ENCODE measurements around the gene CSNK2B. TPM values are rescaled to one million over a fixed set of nuclear protein-coding genes. Genes with fewer than 3 reads are reported as not detected.
A peak's percentile ranks its signal among the peaks of the same experiment; 100 is the strongest.

CSNK2B gene
- total and polyA plus RNA-seq, 9 of the 15 experiments (the other 6 are each of a cell fraction or from before 2014, with no cell fraction given): 120 to 1,126 (median 529) TPM

DNA sequence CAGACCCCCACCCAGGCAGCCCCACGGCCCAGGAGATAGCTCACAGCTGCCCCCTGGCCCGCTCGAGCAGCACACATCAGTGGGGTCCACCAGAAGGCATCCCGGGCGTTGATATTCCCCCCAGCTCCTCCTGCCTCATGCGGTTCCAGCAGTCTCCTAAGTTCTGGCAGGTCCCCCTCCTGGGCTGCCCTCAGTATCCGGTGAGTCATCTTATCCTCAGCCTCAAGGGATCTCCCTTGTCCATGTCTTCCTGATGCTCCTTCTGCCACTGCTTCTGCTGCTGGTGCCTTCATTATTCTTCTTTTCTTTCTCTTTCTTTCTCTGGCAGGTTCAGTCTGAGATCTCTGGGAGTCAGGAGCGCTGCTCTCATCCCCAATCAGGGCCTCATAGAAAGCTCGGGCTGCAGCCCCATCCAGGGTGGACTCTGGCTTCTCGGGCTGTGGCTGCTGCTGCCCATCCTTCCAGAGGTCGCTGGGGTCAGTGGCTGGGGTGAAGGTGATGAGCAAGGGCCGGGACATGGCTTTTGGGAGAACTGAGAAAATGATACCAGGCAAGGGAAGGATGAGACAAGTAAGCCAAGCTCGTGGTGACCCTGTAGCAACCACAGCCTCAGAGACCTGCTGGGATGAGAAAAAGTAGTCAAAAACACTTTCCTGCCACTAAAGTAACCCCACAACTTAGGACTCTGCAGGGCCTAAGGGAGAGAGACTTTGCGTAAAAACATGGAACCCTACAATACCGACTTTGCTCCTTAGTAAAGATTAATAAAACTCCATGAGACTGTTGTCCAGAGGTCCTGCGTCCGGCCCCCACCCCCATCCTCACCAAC is 1.7 kb upstream of the CSNK2B start (continued):
- TF ChIP-seq, protein P1, sequence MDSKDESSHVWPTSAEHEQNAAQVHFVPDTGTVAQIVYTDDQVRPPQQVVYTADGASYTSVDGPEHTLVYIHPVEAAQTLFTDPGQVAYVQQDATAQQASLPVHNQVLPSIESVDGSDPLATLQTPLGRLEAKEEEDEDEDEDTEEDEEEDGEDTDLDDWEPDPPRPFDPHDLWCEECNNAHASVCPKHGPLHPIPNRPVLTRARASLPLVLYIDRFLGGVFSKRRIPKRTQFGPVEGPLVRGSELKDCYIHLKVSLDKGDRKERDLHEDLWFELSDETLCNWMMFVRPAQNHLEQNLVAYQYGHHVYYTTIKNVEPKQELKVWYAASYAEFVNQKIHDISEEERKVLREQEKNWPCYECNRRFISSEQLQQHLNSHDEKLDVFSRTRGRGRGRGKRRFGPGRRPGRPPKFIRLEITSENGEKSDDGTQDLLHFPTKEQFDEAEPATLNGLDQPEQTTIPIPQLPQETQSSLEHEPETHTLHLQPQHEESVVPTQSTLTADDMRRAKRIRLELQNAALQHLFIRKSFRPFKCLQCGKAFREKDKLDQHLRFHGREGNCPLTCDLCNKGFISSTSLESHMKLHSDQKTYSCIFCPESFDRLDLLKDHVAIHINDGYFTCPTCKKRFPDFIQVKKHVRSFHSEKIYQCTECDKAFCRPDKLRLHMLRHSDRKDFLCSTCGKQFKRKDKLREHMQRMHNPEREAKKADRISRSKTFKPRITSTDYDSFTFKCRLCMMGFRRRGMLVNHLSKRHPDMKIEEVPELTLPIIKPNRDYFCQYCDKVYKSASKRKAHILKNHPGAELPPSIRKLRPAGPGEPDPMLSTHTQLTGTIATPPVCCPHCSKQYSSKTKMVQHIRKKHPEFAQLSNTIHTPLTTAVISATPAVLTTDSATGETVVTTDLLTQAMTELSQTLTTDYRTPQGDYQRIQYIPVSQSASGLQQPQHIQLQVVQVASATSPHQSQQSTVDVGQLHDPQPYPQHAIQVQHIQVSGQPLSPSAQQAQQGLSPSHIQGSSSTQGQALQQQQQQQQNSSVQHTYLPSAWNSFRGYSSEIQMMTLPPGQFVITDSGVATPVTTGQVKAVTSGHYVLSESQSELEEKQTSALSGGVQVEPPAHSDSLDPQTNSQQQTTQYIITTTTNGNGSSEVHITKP (IDR thresholded peaks at IDR 0.05; ENCODE audit: partially characterized antibody): no peak
- no peak for TF ChIP-seq ZNF217 (CRISPR knock-in tag; IDR thresholded peaks at IDR 0.05)
- TF ChIP-seq, protein P2, sequence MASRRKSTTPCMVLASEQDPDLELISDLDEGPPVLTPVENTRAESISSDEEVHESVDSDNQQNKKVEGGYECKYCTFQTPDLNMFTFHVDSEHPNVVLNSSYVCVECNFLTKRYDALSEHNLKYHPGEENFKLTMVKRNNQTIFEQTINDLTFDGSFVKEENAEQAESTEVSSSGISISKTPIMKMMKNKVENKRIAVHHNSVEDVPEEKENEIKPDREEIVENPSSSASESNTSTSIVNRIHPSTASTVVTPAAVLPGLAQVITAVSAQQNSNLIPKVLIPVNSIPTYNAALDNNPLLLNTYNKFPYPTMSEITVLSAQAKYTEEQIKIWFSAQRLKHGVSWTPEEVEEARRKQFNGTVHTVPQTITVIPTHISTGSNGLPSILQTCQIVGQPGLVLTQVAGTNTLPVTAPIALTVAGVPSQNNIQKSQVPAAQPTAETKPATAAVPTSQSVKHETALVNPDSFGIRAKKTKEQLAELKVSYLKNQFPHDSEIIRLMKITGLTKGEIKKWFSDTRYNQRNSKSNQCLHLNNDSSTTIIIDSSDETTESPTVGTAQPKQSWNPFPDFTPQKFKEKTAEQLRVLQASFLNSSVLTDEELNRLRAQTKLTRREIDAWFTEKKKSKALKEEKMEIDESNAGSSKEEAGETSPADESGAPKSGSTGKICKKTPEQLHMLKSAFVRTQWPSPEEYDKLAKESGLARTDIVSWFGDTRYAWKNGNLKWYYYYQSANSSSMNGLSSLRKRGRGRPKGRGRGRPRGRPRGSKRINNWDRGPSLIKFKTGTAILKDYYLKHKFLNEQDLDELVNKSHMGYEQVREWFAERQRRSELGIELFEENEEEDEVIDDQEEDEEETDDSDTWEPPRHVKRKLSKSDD (conservative IDR thresholded peaks at IDR 0.05; ENCODE audit: low read length): no peak
- peak; percentile 74 for TF ChIP-seq SMARCA5 (IDR thresholded peaks at IDR 0.05)
- TF ChIP-seq NR4A1 (CRISPR knock-in tag; IDR thresholded peaks at IDR 0.05): no peak
- peak; percentile 15; the same call in 1 of the 2 replicates for TF ChIP-seq NR4A1 (tag; IDR thresholded peaks at IDR 0.05)
- TF ChIP-seq, protein P3, sequence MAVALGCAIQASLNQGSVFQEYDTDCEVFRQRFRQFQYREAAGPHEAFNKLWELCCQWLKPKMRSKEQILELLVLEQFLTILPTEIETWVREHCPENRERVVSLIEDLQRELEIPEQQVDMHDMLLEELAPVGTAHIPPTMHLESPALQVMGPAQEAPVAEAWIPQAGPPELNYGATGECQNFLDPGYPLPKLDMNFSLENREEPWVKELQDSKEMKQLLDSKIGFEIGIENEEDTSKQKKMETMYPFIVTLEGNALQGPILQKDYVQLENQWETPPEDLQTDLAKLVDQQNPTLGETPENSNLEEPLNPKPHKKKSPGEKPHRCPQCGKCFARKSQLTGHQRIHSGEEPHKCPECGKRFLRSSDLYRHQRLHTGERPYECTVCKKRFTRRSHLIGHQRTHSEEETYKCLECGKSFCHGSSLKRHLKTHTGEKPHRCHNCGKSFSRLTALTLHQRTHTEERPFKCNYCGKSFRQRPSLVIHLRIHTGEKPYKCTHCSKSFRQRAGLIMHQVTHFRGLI (CRISPR knock-in tag; IDR thresholded peaks at IDR 0.05): no peak
- TF ChIP-seq DIDO1 (tag; IDR thresholded peaks at IDR 0.05; ENCODE audit: low read depth): no peak
- 0 out of 2 replicates have a peak, but pooled peaks have one; percentile 24 for TF ChIP-seq PYGO2 (tag; IDR thresholded peaks at IDR 0.05)
- TF ChIP-seq, protein P4, sequence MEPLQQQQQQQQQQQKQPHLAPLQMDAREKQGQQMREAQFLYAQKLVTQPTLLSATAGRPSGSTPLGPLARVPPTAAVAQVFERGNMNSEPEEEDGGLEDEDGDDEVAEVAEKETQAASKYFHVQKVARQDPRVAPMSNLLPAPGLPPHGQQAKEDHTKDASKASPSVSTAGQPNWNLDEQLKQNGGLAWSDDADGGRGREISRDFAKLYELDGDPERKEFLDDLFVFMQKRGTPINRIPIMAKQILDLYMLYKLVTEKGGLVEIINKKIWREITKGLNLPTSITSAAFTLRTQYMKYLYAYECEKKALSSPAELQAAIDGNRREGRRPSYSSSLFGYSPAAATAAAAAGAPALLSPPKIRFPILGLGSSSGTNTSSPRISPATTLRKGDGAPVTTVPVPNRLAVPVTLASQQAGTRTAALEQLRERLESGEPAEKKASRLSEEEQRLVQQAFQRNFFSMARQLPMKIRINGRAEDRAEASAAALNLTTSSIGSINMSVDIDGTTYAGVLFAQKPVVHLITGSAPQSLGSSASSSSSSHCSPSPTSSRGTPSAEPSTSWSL (CRISPR knock-in tag; IDR thresholded peaks at IDR 0.05; ENCODE audit: borderline replicate concordance): no peak; the same call in 1 of the 2 replicates
- 0 out of 2 replicates have a peak, but pooled peaks have one; percentile 41 for TF ChIP-seq ZBTB17 (CRISPR knock-in tag; IDR thresholded peaks at IDR 0.05)
- no peak for TF ChIP-seq SNRNP70 (optimal IDR thresholded peaks at IDR 0.05; ENCODE audit: low read depth, low read length)
- no peak for TF ChIP-seq ZNF584 (CRISPR knock-in tag; IDR thresholded peaks at IDR 0.05; ENCODE audit: low read depth)
- TF ChIP-seq HMG20B (CRISPR knock-in tag; IDR thresholded peaks at IDR 0.05): no peak
- peak; percentile 91 for TF ChIP-seq POLR2G (IDR thresholded peaks at IDR 0.05; ENCODE audit: low read depth, low read length)
- no peak; the same call in none of the 2 replicates for TF ChIP-seq NFRKB (IDR thresholded peaks at IDR 0.05; ENCODE audit: low read depth)
- TF ChIP-seq PTRF (tag; IDR thresholded peaks at IDR 0.05): no peak
